Measurements from ENCODE around the gene CWC25.
"Not testable (repeated sequence)": the region's sequence is repeated elsewhere in the genome, so short reads cannot be mapped to it uniquely, and the experiment has no call there.

Gene CWC25

DNA sequence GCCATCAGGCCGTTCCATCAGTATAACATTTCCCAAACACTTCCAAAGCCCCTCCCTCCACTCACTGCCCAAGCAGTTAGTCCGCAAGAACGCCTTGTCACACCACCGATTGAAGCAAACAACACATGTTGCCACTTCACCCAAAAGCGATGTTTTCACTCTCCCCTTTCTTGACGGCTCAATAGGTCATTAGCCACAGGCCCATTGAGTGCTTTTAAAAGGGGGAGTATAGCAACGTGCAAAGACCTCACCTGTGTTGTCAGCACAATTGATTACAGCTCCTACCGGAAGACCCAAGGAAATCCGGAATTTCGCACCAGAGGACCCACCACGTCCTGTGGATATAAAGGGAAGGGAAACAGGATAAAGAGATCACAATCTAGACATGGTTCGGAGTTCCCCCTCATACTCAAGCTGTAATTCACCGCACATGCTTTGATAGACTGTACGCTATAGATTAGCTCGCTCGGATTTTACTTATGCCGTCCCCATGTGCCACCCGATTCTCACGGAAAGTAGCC is 27.7 kb upstream of the CWC25 start:
- DNase-seq, result no peak

DNA sequence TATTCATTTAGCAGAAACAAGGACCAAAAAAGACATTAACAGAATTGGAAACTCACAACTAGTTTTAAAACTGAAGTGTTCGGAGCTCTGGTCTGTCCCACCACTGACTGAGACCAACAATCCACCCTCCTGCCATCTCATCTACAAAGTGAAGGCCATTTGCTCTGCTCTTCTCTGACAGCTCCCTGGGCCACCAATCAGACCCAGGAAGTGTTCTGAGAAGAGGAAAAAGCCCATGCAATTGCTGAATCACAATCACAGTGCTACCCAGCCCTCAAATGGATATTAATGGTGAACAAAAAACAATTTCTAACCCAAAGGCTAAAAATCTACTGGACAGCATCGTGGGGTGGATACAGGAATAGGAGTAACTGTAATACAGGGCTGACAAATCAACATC is 26.3 kb upstream of the CWC25 start:
- no peak for DNase-seq

DNA sequence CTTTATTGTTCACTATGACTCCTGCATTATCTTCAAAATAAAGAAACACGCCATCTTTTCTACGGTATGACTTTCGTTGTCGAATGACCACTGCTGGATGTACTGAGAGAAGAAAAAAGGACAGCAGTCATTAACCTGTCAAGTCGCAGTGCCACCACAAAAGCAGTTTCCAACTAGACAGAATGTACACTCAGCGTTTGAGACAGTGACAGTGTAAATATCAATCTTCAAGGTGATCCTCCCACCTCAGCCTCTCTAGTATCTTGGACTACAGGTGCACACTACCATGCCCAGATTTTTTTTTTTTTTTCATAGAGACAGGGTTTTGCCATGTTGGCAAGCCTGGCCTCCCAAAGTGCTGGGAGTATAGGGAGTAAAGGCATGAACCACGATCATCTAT is 25.3 kb upstream of the CWC25 start:
- no peak for DNase-seq

DNA sequence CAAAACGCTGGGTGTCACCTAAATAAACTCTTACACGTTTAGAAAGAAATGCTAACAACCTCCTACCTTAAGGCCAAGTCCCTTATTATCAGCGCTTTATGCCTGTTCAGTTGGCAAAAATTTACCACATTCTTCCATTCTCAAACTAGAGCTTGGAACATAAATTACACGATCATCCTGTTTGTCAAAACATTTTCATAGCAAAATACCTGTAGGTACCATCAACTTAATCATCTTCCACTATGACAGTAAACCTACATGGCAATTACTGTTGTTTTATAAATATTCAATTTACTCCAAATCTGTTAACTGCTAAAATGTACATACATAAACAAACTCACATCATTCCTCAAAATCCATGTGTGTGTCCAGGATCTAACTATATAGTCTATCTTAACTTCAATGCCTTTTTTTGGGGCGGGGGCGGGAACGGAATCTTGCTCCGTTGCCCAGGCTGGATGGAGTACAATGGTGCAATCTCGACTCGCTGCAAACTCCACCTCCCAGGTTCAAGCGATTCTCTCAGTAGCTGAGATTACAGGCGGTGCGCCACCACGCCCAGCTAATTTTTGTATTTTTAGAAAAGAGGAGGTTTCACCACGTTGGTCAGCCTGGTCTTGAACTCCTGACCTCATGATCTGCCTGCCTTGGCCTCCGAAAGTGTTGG is 24.0 kb upstream of the CWC25 start:
- DNase-seq, result no peak

DNA sequence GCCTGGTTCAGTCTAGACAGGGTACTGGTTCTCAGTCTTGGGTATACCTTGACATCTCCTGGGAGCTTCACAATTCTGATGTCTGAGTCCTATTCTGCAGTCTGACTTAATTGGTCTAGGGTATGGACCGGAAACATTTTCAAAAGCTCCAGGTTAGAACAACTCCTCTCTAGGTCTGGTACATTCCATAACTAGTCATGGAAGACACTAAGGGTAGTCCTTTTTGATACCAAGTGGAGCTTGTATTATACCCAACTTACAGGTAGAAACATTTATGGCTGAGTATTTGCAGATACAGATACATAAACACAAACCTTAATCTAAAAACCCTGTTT is 23.4 kb upstream of the CWC25 start:
- no peak for DNase-seq

DNA sequence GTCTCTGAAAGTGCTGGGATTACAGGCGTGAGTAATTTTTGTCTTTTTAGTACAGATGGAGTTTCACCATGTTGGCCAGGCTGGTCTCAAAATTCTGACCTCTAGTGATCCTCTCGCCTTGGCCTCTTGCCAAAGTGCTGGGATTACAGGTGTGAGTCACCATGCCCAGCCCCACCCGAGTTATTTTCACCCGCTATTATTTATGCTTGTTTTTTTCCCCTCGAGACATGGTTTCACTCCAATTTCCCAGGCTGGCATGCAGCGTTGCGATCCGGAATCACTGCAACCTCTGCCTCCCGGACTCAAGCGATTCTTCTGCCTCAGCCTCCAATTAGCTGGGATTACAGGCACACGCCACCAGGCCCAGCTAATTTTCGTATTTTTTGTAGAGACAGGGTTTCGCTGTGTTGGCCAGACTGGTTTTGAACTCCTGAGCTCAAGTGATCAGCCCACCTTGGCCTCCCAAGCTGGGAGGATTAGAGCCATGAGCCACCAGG is 19.2 kb upstream of the CWC25 start:
- DNase-seq, result no peak

DNA sequence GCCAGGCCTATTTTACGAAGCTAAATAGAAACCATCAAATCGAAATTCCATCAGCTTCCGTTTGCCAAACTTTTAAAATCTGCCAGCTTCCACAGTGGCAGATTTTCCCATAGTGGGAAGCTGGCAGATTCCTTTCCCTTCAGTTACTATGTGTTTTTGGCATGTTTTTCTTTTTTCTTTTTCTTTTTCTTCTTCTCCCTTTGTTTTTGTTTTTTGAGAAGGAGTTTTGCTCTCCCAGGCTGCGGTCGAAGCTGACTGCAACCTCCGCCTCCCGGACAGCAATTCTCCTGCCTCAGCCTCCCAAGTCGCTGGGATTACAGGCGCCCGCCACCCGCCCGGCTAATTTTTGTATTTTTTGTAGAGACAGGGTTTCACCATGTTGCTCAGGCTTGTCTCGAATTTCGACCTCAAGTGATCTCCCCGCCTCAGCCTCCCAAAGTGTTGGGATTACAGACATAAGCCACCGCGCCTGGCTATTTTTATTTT is 684 bp upstream of the CWC25 start:
- DNase-seq, result no peak

DNA sequence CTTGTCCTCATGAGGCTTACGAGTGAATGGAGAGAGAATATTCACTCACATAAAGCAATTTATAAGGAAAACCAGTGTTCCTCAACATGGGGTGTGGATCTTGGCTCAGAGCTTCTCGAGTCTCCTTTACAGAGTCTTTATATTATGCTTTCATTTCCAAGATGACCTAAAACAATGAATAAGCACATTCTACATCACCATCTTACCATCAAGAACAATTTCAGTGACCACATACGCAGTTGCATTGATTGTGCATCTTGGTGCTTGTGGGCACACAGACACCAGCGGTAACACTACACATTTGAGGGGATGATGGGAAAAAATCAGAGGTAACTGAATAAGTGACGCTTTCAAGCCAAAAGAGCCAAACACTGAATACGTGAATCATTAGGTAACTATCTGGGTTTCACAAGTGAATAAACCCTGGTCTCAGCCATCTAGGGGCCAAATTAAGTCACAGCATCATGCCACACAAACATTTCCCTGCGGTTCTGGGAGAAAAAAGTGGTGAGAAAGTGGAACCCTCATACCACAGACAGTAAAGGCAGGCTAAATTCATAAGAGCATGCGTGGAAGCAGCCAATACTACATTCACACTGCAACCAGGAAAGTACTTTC is 9.4 kb downstream of the CWC25 start:
- DNase-seq, result no peak

DNA sequence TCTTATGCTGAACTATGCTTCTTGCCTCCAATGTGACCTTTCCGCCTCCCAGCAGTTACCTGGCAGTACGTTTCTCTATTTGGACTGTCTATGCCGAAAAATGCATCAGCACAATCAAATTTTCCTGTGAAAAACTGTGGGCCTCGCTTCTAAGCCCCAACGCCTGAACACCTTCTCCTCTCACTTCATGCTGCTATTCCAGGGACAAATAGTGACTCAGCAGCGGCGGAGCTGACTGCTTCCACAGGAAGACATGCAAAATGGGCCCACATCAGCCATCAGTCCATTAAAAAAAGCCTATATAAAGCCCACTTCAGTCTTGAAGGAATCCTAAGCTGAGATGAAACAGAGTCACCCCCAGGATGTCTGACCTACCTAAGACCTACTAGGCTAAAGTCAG is 15.3 kb downstream of the CWC25 start:
- DNase-seq, result no peak

DNA sequence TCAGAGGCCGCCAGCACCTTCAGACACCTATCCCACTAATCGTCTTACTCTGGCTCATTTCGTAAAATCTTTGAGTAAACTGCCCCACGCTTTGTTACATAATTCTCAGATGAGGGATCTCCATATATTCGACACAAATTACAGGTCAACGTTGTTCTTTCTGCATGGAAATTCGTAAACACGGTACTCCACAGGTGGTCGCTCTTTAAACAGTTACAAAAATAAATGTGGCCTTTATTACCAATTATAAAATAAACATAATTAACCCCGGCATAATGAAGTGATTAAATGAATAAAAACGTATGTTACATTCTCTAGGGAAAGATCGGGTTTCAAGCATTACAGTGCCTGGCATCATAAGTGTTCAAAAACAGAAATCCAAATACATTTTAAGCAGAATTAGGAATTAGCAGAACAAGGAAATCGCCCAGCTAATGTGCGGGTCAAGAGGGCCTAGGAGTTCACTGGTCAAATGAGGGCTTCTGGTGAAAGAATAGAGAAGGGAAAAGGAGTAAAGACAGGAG is 24.8 kb downstream of the CWC25 start:
- no peak for DNase-seq

DNA sequence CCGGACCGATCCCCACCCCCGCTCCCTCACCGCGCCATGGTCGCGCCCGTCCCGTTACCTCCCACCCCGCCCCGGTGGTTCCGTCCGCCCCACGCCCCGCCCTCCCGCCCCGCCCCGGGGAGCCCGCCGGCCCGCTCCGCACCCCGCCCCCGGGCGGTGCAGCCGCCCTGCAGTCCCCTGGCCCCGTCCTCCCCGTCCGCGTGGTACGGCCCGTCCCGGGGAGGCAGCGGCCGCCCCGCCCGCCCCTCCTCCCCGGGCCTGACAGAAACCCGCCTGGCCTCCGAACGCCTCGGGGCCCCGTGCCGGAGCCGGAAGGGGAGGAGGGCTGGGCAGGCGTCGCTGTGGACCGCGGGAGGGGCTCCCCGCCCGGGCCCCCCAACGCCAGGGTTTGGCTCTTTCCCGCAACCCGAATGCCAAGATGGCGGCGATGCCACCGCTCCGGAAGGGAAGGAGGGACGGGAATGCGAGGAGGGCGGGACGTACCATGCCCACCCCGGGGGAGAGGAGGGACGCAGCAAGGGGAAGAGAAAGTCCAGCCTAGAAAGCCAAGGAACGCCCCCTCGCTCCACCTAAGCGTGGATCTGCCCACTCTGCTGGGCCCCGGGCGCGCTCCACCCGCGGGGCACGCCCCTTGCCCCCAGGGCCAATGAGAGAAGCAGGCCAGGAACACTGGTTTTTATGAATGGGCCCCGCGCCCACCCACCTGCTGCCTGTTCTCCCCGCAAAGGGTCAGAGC is 25.5 kb downstream of the CWC25 start, which contains the start of gene PIP4K2B:
Gene PIP4K2B (minus strand): TSS at position 56 of the 736 bp plus-strand sequence. CDS start 132 bp downstream, outside the sequence.
- DNase-seq, result peak; percentile 98

DNA sequence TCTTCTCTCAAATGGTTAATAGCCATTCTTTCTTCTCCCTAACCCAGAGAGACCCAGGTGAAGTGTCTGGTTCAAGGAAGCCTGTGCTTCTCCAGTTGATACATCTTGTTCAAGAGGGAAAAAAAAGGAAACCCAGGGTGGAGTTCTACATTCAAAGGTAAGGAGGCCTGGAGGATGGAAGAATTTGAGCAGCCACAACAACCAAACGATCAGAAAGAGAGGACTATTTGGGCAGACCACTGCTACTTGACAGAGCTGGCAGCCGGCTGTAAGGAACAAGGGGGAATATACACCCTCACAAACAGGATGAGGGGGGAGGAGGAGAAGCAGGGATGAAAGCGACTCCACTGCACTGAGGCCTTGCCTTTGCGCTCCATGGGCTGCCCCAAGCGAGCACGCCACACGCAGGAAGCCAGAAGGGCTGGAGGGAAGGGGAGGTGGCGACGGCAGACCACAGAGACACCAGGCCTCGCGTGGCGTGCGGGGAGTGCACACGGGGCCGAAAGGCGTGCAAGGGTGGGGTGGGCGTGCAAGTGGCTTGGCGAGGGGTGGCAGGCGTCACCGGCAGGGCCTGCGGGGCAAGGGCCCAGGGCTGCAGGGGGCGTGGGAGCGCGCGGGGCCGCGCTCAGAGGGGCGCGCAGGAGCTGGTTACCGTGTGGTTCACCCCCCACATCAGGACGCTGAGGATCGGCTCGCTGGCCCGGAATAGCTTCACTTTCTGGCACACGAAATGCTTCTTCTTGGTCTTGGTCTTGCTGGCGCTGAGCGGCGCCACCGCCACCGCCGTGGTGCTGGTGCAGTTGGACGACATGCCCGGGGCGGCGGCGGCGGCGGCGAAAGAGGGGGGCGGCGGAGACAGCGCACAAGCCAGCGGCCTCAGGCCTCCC is 26.3 kb downstream of the CWC25 start:
- DNase-seq, result peak; percentile 51

DNA sequence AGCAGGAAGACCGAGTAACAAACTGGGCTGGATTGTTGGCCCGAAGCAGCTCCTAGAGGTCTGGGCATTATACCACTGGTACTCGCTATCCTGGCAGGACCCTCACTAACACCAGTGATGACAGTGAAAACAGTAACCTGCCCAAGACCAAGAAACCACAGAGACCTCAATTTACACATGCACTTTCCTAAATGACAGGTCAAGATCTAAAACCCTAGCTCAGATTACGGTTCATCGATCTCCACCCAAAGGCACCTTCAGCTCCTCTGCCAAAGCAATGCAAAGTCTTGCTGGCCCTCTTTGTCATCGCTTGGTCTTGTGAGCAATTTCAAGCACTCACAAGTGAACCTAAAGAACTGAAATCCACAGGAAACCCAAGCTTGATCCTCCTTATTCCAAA is 27.3 kb downstream of the CWC25 start:
- no peak for DNase-seq

DNA sequence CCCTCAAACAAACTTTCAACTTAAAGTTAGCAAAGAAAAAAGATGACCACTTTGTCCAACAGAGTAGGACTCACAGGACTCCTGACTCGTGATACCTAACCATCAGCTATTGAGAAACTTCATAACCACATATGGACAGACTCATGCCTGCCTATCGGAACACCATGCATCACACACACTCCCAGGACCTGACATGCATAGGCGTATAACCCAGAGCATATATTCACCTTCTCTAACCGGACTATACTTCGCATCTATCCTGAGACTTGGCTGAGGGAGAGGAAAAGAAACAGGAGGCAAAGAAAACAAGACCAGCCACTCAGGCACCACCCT is 28.0 kb downstream of the CWC25 start:
- DNase-seq, result no peak

DNA sequence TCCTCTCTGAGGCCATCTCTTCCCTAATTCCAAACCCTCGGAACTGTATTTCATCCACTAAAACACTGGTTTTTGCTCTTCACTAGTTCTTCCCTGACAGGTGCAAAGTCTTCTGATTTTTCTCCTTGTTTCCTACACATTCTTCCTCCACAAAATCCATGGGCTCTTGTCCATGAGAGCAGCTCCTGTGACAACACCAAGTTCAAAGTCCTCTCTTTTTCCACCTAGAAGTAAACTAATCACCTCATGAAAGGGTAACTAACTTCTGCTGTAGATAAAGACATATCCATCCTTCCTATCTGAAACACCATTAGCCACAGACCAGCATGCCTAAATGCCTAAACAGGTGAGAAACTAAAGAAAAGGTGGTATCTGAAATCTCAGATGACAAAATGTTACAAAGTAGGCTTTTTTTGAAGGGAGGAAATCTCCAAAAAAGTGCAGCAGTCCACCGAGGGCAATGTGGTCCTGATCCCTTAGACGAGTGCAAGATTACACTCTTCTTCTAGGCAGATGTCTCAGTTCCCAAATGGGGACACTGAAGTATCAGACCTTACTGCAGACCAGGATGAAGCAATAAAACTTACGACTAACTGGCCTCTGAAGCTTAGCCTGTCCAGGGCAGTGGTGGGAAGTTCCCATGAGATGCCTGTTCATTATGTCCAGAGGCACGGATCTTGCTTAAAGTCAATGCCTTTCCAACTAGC is 28.5 kb downstream of the CWC25 start:
- DNase-seq, result no peak

DNA sequence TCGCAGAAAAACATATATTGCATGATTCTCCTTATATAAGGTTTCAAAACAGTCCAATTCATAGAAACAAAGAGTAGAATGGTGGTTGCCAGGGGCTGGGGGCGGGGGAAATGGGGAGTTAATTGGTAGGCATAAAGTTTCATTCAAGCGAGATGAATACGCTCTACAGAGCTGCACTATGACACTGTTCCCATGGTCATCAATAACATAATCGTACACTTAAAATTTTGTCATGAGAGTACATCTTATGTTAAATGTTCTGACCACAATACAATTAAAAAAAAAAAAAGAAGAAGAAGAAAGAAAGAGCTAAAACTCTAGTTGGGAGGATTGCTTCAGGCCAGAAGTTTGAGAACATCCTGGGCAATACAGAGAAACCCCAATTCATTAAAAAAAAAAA is 30.9 kb downstream of the CWC25 start:
- no peak for DNase-seq

DNA sequence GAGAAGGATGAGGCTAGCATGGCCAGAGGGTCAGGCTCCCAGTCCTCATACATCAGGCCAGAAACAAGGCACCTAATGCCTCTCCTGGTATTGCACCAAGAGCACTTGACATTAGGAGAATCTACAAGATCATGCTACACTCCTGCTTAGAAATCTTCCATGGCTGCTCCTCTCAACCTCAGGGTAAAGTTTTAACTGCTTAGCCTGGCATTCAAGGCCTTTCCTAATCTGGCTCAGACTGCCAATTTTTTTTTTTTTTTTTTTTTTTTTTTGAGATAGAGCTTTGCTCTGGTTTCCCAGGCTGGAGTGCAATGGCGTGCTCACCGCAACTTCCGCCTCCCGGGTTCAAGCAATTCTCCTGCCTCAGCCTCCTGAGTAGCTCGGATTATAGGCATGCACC is 34.0 kb downstream of the CWC25 start:
- no peak for DNase-seq

DNA sequence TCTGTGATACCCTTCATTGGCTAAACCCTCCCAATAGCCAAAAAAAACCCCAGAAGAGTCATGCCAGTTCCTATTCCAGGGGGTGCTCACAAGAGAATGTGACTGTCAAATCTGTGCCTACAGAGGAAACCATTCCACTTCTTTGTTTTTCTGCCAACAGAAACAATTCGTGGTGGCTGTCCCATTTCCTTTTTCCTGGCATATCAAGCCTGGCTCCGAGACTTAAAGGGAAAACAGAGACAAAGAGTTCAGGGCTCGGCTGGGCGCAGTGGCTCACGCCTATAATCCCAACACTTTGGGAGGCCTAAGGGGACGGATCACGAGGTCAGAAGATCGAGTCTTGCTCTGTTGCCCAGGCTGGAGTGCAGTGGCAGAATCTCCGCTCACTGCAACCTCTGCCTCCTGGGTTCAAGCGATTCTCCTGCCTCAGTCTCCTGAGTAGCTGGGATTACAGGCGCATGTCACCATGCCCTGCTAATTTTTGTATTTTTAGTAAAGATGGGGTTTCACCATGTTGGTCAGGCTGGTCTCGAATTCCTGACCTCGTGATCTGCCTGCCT is 34.9 kb downstream of the CWC25 start:
- not testable (repeated sequence) for DNase-seq

DNA sequence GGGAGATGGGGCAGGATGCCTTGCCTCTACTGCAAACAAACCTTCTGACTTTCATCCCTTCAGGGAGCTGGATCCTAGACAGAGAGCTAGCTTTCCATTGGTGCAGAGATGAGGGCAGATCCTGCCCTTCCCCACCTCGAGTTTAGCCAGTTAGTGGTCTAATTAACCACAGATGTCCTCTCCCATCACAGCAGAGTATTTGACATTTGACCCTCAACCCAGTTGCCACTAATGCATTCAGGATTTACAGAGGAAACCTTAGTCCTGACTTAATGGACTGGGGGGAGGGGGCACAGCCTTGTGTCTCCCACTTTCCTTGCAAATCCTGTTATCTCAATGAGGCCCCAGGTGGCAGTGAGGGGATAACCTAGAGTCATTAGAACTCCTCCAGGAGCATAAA is 35.9 kb downstream of the CWC25 start:
- DNase-seq, result no peak

DNA sequence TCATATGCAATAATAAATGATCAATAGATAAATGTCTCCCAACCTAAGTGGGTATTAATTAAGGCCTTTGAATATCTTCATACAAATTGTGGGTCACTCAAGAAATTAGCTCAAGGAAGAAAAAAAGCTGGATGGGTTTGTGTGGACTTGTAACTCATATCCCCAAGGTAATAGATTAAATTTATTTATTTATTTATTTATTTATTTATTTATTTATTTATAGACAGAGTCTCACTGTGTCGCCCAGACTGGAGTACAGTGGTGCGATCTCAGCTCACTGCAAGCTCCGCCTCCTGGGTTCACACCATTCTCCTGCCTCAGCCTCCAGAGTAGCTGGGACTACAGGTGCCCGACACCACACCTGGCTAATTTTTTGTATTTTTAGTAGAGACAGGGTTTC is 37.1 kb downstream of the CWC25 start:
- DNase-seq, result not testable (repeated sequence)

DNA sequence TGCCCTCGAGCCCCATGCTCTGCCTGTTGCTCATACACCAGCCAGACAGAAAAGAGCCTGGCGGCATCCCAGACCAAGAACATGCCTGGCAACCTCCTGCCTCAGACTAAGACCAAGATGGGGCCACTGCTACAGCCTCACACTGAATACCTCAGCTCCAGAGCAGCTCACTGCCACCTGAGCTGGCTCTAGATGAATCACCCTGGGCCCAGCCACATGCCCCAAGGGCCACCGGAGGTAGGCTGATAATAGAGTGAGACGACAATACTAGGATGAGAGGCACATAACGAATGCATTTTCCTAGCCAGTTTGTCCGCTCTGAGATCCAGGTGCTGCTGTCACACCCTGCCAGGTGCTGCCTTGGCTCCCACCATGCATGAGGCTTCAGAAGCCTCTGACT is 38.7 kb downstream of the CWC25 start:
- no peak for DNase-seq

DNA sequence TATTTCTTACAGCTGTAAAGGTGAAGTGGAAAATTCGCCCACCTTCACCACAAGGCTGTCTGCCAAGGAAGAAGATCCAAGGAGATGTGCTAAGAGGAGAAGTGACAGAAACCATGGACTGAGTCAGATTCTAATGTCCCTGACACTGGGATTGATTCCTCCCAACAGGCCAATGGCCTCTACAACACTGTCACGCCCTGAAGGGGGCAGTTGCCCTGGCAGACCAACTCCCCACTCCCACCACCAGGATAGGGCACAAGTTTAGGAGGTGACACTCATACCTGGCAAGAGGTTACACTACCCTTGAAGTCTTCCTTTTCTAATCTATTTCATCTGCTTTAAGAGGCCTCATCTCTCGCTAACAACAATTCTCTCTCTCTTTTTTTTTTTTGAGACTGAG is 41.9 kb downstream of the CWC25 start:
- no peak for DNase-seq
